ENCODE measurements around the gene SIDT1.

SIDT1 gene

GRCh38 chr3:113556316-113556945, 24.1 kb downstream of the SIDT1 start:
- no peaks in the 10 kb centered on the region for H3K27me3 ChIP-seq (ENCODE audit: low read length)
- H3K4me3 ChIP-seq (ENCODE audit: insufficient read depth, low read length, poor library complexity, severe bottlenecking) = no peak overlapping the region
- TF ChIP-seq EZH2phosphoT487 (conservative IDR thresholded peaks at IDR 0.05; ENCODE audit: low read length) (no peak), CTCF (IDR thresholded peaks at IDR 0.05; ENCODE audit: insufficient read depth, low read length, poor library complexity, severe bottlenecking) (no peak)
- no peaks in the 10 kb centered on the region for H3K9me2 ChIP-seq (replicated peaks; ENCODE audit: insufficient read depth, low read length)
- H3F3A ChIP-seq (ENCODE audit: insufficient read depth) = no peaks in the 10 kb centered on the region
- no peak overlapping the region for H3K9ac ChIP-seq (ENCODE audit: low read length)
- no peaks in the 10 kb centered on the region for H3K9me3 ChIP-seq (ENCODE audit: insufficient read depth, low read length)
- H3K79me2 ChIP-seq (ENCODE audit: insufficient read depth, low read length) = no peaks in the 10 kb centered on the region
- H3K4me2 ChIP-seq (ENCODE audit: low read depth, low read length, poor library complexity, severe bottlenecking) = no peak overlapping the region
- no peak overlapping the region for H2AFZ ChIP-seq (ENCODE audit: low read depth, low read length, severe bottlenecking)
- no peaks in the 10 kb centered on the region for H4K20me1 ChIP-seq (ENCODE audit: low read depth, low read length)
- no peaks in the 10 kb centered on the region for H3K36me3 ChIP-seq (ENCODE audit: low read length)
- no peak overlapping the region for H3K27ac ChIP-seq (ENCODE audit: low read depth, low read length)

GRCh38 chr3:113556946-113557335, 24.6 kb downstream of the SIDT1 start:
- H3K9me3 ChIP-seq (ENCODE audit: insufficient read depth, low read length) = no peaks in the 10 kb centered on the region
- no peak overlapping the region for H3K4me3 ChIP-seq (ENCODE audit: insufficient read depth, low read length, poor library complexity, severe bottlenecking)
- no peak overlapping the region for H3K4me2 ChIP-seq (ENCODE audit: low read depth, low read length, poor library complexity, severe bottlenecking)
- no peaks in the 10 kb centered on the region for H3K36me3 ChIP-seq (ENCODE audit: low read length)
- no peaks in the 10 kb centered on the region for H3K27me3 ChIP-seq (ENCODE audit: low read length)
- H3F3A ChIP-seq (ENCODE audit: insufficient read depth) = no peaks in the 10 kb centered on the region
- no peaks in the 10 kb centered on the region for H3K79me2 ChIP-seq (ENCODE audit: insufficient read depth, low read length)
- H3K27ac ChIP-seq (ENCODE audit: low read depth, low read length) = no peak overlapping the region
- no peaks in the 10 kb centered on the region for H3K9me2 ChIP-seq (replicated peaks; ENCODE audit: insufficient read depth, low read length)
- TF ChIP-seq EZH2phosphoT487 (conservative IDR thresholded peaks at IDR 0.05; ENCODE audit: low read length) (no peak), CTCF (IDR thresholded peaks at IDR 0.05; ENCODE audit: insufficient read depth, low read length, poor library complexity, severe bottlenecking) (no peak)
- no peak overlapping the region for H3K9ac ChIP-seq (ENCODE audit: low read length)
- no peaks in the 10 kb centered on the region for H4K20me1 ChIP-seq (ENCODE audit: low read depth, low read length)
- H2AFZ ChIP-seq (ENCODE audit: low read depth, low read length, severe bottlenecking) = no peak overlapping the region

- H3K9me3 ChIP-seq (ENCODE audit: insufficient read depth, low read length) = no peaks in the 10 kb centered on the region
- no peak overlapping the region for H3K27ac ChIP-seq (ENCODE audit: low read depth, low read length)
- no peaks in the 10 kb centered on the region for H3K79me2 ChIP-seq (ENCODE audit: insufficient read depth, low read length)
- no peaks in the 10 kb centered on the region for H3K36me3 ChIP-seq (ENCODE audit: low read length)
- H4K20me1 ChIP-seq (ENCODE audit: low read depth, low read length) = no peaks in the 10 kb centered on the region
- no peak overlapping the region for H3K9ac ChIP-seq (ENCODE audit: low read length)
- TF ChIP-seq EZH2phosphoT487 (conservative IDR thresholded peaks at IDR 0.05; ENCODE audit: low read length) (no peak), CTCF (IDR thresholded peaks at IDR 0.05; ENCODE audit: insufficient read depth, low read length, poor library complexity, severe bottlenecking) (no peak)
- H3K9me2 ChIP-seq (replicated peaks; ENCODE audit: insufficient read depth, low read length) = no peaks in the 10 kb centered on the region
- H3K27me3 ChIP-seq (ENCODE audit: low read length) = no peaks in the 10 kb centered on the region
- no peak overlapping the region for H3K4me3 ChIP-seq (ENCODE audit: insufficient read depth, low read length, poor library complexity, severe bottlenecking)
- H2AFZ ChIP-seq (ENCODE audit: low read depth, low read length, severe bottlenecking) = no peak overlapping the region
- no peak overlapping the region for H3K4me2 ChIP-seq (ENCODE audit: low read depth, low read length, poor library complexity, severe bottlenecking)
- H3F3A ChIP-seq (ENCODE audit: insufficient read depth) = no peaks in the 10 kb centered on the region
Measured at GRCh38 chr3:113557374-113557773, 25.0 kb downstream of the SIDT1 start.

Data from SU-DHL-6 (cell line).